ENCODE results near the gene MLKL. TPM values are rescaled to one million over a fixed set of nuclear protein-coding genes. Genes with fewer than 3 reads are reported as not detected.

Gene MLKL
- total RNA-seq, 6 experiments from 2014 or later: 2.6 to 13.1 (median 6.1) TPM

DNA sequence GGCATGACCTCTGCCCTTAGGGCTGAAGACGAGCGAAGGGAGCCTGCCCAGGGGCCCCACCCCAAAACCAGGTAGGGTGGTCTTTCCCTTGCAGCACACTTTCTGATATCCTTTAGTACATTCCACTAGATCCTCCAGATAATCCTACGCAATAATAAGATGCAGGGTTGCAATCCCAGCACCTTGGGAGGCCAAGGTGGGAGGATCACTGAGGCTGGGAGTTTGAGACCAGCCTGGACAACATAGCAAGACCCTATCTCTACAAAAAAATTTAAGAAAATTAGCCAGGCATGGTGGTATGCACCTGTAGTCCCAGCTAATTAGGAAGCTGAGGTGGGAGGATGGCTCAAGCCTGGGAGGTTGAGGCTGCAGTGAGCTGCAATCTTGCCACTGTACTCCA is 34.9 kb upstream of the MLKL start:
- no peak for TF ChIP-seq POLR2A (IDR thresholded peaks at IDR 0.05)
- TF ChIP-seq, protein P1, sequence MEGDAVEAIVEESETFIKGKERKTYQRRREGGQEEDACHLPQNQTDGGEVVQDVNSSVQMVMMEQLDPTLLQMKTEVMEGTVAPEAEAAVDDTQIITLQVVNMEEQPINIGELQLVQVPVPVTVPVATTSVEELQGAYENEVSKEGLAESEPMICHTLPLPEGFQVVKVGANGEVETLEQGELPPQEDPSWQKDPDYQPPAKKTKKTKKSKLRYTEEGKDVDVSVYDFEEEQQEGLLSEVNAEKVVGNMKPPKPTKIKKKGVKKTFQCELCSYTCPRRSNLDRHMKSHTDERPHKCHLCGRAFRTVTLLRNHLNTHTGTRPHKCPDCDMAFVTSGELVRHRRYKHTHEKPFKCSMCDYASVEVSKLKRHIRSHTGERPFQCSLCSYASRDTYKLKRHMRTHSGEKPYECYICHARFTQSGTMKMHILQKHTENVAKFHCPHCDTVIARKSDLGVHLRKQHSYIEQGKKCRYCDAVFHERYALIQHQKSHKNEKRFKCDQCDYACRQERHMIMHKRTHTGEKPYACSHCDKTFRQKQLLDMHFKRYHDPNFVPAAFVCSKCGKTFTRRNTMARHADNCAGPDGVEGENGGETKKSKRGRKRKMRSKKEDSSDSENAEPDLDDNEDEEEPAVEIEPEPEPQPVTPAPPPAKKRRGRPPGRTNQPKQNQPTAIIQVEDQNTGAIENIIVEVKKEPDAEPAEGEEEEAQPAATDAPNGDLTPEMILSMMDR (IDR thresholded peaks at IDR 0.05): no peak
- intact Hi-C loops (cut with DNase I): no loop called here
- H3K36me3 ChIP-seq: no peaks in the 10 kb centered on the region
- DNase-seq (no peak), ATAC-seq (no peak)
- no peaks in the 10 kb centered on the region for H3K27me3 ChIP-seq
- H3K4me1 ChIP-seq: no peaks in the 10 kb centered on the region
- H3K27ac ChIP-seq: no peak overlapping the region
- no peaks in the 10 kb centered on the region for H3K9me3 ChIP-seq
- H3K4me3 ChIP-seq: no peak overlapping the region
- WGBS (ENCODE audit: insufficient coverage, low coverage, low lambda C conversion rate, missing lambda C conversion rate): 89% methylated on average over 3 of the region's 3 CpGs

DNA sequence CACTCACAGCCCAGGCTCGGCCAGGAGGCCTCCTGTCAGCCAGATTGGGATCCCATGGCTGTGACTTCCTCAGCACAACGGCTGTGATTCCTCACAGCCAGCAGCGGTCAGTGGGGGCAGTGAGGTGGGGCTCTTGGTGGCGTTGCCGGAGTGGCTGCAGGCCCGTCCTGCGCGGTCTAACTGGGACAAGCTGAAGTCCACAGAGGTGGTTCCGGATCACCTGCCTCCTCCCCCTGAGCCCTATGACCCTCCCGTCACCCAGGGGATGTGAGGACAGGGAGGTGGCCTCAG is 34.4 kb upstream of the MLKL start:
- Histone ChIP-seq H3K9me3 (no peaks in the 10 kb centered on the region), H3K36me3 (no peaks in the 10 kb centered on the region), H3K4me3 (no peak overlapping the region), H3K27ac (no peak overlapping the region), H3K4me1 (no peaks in the 10 kb centered on the region), H3K27me3 (no peaks in the 10 kb centered on the region)
- intact Hi-C loops (cut with DNase I): no loop called here
- ATAC-seq (no peak), DNase-seq (no peak)
- no peak for TF ChIP-seq POLR2A (IDR thresholded peaks at IDR 0.05)
- TF ChIP-seq, protein P1 (IDR thresholded peaks at IDR 0.05): no peak
- WGBS (ENCODE audit: insufficient coverage, low coverage, low lambda C conversion rate, missing lambda C conversion rate): no CpG with 5 or more reads among the region's 10 CpGs

DNA sequence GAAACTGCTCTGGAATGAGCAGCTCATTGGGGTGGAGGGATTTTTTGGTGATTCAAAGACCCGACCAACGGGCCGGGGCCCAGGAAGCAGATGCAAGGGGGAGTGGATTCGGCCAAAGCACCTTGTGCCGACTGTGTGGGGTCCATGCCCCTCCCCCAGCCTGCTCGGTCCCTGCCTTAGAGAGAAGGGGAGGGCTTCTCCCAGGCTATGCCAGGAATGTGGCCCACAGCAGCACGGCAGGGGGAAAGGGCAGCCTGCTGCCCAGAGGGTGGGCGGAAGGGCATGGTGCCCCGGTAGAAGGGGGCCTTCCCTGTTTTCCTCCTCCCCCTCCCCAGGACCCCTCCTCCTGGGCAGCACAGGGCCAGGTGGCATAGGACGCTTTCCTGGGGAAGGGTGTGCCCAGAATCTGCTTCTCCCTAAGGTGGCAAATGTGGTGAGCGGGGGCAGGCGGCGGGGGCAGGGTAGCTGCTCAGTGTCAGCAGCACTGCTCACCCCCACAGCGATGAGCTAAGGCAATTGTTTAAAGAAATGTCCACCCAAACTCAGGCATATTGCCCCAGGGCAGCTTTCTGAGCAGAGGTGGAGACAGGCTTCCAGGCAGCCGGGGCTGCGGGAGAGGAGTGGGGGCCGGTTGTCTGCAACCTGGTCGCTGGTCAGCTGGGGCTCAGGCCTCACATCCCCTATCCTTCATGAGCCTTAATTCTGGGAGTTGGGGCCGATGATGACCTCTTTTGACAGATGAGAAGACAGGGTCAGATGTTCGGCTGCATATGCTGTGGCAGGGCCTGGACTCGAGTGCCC is 33.9 kb upstream of the MLKL start:
- DNase-seq: no peak
- Histone ChIP-seq H3K27ac (no peak overlapping the region), H3K4me3 (no peak overlapping the region)

DNA sequence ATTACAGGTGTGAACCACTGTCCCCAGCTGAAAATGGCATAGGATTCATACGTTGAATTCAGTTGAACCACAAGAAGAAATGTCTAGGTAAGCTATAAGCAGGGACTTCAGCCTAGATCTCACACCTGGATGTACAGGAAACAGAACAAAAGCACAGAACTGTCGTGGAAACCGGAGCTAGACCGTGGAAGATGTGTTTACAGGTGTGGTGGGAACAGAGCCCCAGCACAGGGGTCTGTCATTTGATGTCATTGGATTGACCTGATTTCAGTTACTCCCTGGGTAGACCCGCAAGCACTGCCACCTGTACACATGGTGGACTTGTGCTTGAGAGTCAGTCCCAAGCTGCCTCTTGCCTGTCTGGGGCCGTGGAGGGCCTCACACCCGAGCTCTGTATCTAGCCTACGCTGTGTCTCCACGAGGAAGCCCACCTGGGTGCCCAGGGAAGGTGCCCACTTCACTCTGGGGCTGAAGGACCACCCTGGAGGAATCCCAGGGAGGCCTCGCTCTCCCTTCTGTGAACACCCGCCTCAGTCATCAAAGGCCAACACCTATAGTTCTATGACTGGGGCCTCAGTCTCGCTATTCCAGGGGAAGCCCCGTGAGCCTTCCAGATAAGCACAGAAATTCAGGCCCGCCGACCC is 32.2 kb upstream of the MLKL start:
- WGBS (ENCODE audit: insufficient coverage, low coverage, low lambda C conversion rate, missing lambda C conversion rate): 77% methylated on average over 7 of the region's 15 CpGs
- intact Hi-C loops (cut with DNase I): no loop called here
- no peak for ATAC-seq
- H3K9me3 ChIP-seq: no peaks in the 10 kb centered on the region
- H3K27me3 ChIP-seq: no peaks in the 10 kb centered on the region
- no peaks in the 10 kb centered on the region for H3K4me1 ChIP-seq
- DNase-seq: peak in 1 of 3 donors; percentile 15
- no peaks in the 10 kb centered on the region for H3K36me3 ChIP-seq
- H3K4me3 ChIP-seq: no peak overlapping the region
- no peak overlapping the region for H3K27ac ChIP-seq
- TF ChIP-seq POLR2A (IDR thresholded peaks at IDR 0.05): no peak
- TF ChIP-seq, protein P1 (IDR thresholded peaks at IDR 0.05): no peak

More for the DNA sequence above, 33.9 kb upstream of the MLKL start:
- Histone ChIP-seq H3K36me3 (no peaks in the 10 kb centered on the region), H3K4me1 (no peaks in the 10 kb centered on the region), H3K27me3 (no peaks in the 10 kb centered on the region), H3K9me3 (no peaks in the 10 kb centered on the region)
- no CpG with 5 or more reads among the region's 21 CpGs for WGBS (ENCODE audit: insufficient coverage, low coverage, low lambda C conversion rate, missing lambda C conversion rate)
- intact Hi-C loops (cut with DNase I): no loop called here
- ATAC-seq: no peak
- TF ChIP-seq POLR2A (IDR thresholded peaks at IDR 0.05): no peak
- TF ChIP-seq, protein P1 (IDR thresholded peaks at IDR 0.05): no peak
